Amniotic epithelial cell (primary cell): ENCODE results near the gene SERINC5.

ENCODE experiments used
- DNase-seq: peaks from one replicate; pipeline ENCODE4 v3.0.0-alpha.2; 2010; ENCODE audit warnings: low read depth

SERINC5 gene

GRCh38 chr5:80254767-80255430, 949 bp downstream of the SERINC5 start:
- peak; percentile 44 for DNase-seq

- no peak for DNase-seq
Measured at GRCh38 chr5:80251636-80252035, 4.2 kb downstream of the SERINC5 start.

- DNase-seq: no peak
Measured at GRCh38 chr5:80250801-80251200, 5.0 kb downstream of the SERINC5 start.

GRCh38 chr5:80249901-80250300, 5.9 kb downstream of the SERINC5 start:
- no peak for DNase-seq

GRCh38 chr5:80248378-80248777, 7.5 kb downstream of the SERINC5 start:
- DNase-seq: no peak

- DNase-seq: peak; percentile 94
Measured at GRCh38 chr5:80246995-80247729, 8.7 kb downstream of the SERINC5 start.

- DNase-seq: peak; percentile 73
Measured at GRCh38 chr5:80246001-80246758, 9.7 kb downstream of the SERINC5 start.

GRCh38 chr5:80243567-80243966, 12.3 kb downstream of the SERINC5 start:
- no peak for DNase-seq

GRCh38 chr5:80242849-80243248, 13.0 kb downstream of the SERINC5 start:
- DNase-seq: no peak

GRCh38 chr5:80240368-80240986, 15.4 kb downstream of the SERINC5 start:
- no peak for DNase-seq

- peak; percentile 76 for DNase-seq
Measured at GRCh38 chr5:80239680-80240367, 16.0 kb downstream of the SERINC5 start.

GRCh38 chr5:80238778-80239679, 16.8 kb downstream of the SERINC5 start:
- peak; percentile 19 for DNase-seq

- DNase-seq: no peak
Measured at GRCh38 chr5:80238097-80238496, 17.8 kb downstream of the SERINC5 start.

- no peak for DNase-seq
Measured at GRCh38 chr5:80237243-80237642, 18.6 kb downstream of the SERINC5 start.

- no peak for DNase-seq
Measured at GRCh38 chr5:80234116-80234948, 21.5 kb downstream of the SERINC5 start.

GRCh38 chr5:80231693-80232092, 24.2 kb downstream of the SERINC5 start:
- DNase-seq: no peak

- peak; percentile 15 for DNase-seq
Measured at GRCh38 chr5:80231243-80231642, 24.6 kb downstream of the SERINC5 start.

- no peak for DNase-seq
Measured at GRCh38 chr5:80230269-80230992, 25.4 kb downstream of the SERINC5 start.

- no peak for DNase-seq
Measured at GRCh38 chr5:80229902-80230255, 26.0 kb downstream of the SERINC5 start.
